HEK293 (cell line): ENCODE data around the gene PPP4C.

Experiments
- CTCF ChIP-seq: fragments of 450-650 bp; formaldehyde crosslinking; IDR thresholded peaks from 2 replicates; pipeline ENCODE4 v1.5.1; 2016; ENCODE audit warnings: missing biosample characterization, missing genetic modification characterization
- PRDM6 ChIP-seq: fragments of 450-650 bp; formaldehyde crosslinking; IDR thresholded peaks from 2 replicates; pipeline ENCODE4 v1.5.1; 2017; ENCODE audit warnings: missing biosample characterization, missing genetic modification characterization
- TCF7L2 ChIP-seq: IDR thresholded peaks from 2 replicates; pipeline ENCODE4 v1.6.1; 2011; ENCODE audit warnings: low read depth, mild to moderate bottlenecking, inconsistent platforms, low read length, moderate library complexity, borderline replicate concordance
- ZBTB26 ChIP-seq: fragments of 450-650 bp; formaldehyde crosslinking; optimal IDR thresholded peaks from 2 replicates; pipeline ENCODE3; 2016; ENCODE audit warnings: missing biosample characterization, mild to moderate bottlenecking, missing genetic modification characterization
- ZNF274 ChIP-seq, 2 experiments: fragments of 200-500 bp in 1 of 2; fragments of 450-650 bp in 1 of 2; sonication (Bioruptor generic) in 1 of 2; formaldehyde crosslinking in 1 of 2; IDR thresholded peaks; 2 replicates each; pipeline versions ENCODE4 v1.5.1 to v1.6.1; 2014 to 2016; ENCODE audit warnings: borderline replicate concordance in 1 of 2, inconsistent platforms in 1 of 2, low read length in 1 of 2, missing biosample characterization in 1 of 2, missing genetic modification characterization in 1 of 2
- ZNF302 ChIP-seq: fragments of 450-650 bp; formaldehyde crosslinking; IDR thresholded peaks from 2 replicates; pipeline ENCODE4 v1.5.1; 2016; ENCODE audit warnings: missing biosample characterization, missing genetic modification characterization, low read depth
- ZNF37A ChIP-seq: fragments of 450-650 bp; IDR thresholded peaks from 2 replicates; pipeline ENCODE4 v1.5.1; 2018; ENCODE audit warnings: missing biosample characterization, missing genetic modification characterization
- ZNF48 ChIP-seq: fragments of 450-650 bp; formaldehyde crosslinking; IDR thresholded peaks from 2 replicates; pipeline ENCODE4 v1.5.1; 2016; ENCODE audit warnings: missing biosample characterization, missing genetic modification characterization
- ZNF776 ChIP-seq: fragments of 450-650 bp; formaldehyde crosslinking; IDR thresholded peaks from 2 replicates; pipeline ENCODE4 v1.5.0; 2017; ENCODE audit warnings: missing biosample characterization, missing genetic modification characterization, borderline replicate concordance

- TF ChIP-seq ZNF48 (tag by site-specific recombination): no peak
- no peak for TF ChIP-seq TCF7L2
- TF ChIP-seq CTCF: no peak
- TF ChIP-seq ZNF37A (tag by site-specific recombination): no peak
- TF ChIP-seq ZBTB26 (tag by site-specific recombination): no peak
- no peak for TF ChIP-seq PRDM6 (tag by site-specific recombination)
- TF ChIP-seq ZNF274 (IDR thresholded peaks at IDR 0.05; ENCODE audit: low read length): no peak
- no peak for TF ChIP-seq ZNF274 (tag by site-specific recombination; IDR thresholded peaks at IDR 0.05; ENCODE audit: borderline replicate concordance)
- TF ChIP-seq ZNF776 (tag by site-specific recombination): no peak
- TF ChIP-seq ZNF302: no peak
Observed at GRCh38 chr16:30113711-30114333, 38.0 kb downstream of the PPP4C start.
